ENCODE results near the gene ZNF217.

GRCh38 chr20:53597030-53597482 lies 3.4 kb upstream of the ZNF217 start:
- TF ChIP-seq CTCF (IDR thresholded peaks at IDR 0.05; ENCODE audit: low read depth, low read length) (no peak), POLR2A (IDR thresholded peaks at IDR 0.05; ENCODE audit: extremely low read depth, insufficient read length) (no peak), MAX (IDR thresholded peaks at IDR 0.05; ENCODE audit: low read depth, low read length) (no peak)
